GM21423 (cell line): ENCODE data around the gene AGPAT1.
A peak's percentile ranks its signal among the peaks of the same experiment; 100 is the strongest.
"Not testable (repeated sequence)": the region's sequence is repeated elsewhere in the genome, so short reads cannot be mapped to it uniquely, and the experiment has no call there.

ENCODE experiments used
- ATAC-seq: cut with Tn5 transposase; IDR thresholded peaks from one replicate; pipeline ENCODE4 v1.9.1; 2021; ENCODE audit warnings: mild to moderate bottlenecking, moderate library complexity; ENCODE audit not compliant: unreplicated experiment

AGPAT1 gene

DNA sequence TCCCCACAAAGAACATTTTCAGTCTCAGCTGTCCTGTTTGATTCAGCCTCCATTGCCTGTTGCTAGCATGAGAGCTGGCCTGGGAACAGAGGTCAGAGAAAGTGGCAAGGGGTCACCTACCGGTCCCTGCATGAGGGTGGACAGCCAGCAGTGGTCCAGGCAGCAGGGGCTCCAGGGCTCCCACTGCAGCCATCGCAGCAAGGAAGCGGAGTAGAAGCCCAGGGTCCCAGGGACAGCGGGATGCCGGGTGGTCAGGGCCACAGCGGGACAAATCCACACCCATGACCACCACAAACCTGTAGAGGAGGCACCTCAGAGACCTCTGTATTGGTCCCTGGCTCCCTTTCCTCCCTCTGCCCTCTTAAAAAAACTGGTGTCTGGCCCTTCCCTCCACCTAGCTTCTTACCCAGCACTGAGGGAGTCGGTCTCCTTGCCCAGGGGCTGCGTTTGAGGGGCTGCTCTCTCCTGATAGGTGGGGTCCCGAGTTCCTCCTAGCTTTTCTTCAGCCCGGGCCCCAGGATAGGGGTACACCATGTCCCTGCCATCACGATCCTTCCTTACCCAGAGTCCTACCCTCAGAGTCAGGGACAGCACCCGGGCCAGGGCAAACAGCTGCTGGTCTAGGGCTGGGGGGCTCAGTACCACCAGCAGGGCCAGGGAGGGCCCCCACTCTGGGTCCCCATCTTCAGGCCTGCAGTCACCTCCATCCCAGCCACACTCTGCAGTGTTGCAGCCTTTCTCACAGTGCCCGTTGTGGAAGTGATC, 25.0 kb upstream of the AGPAT1 start:
- no peak for ATAC-seq

DNA sequence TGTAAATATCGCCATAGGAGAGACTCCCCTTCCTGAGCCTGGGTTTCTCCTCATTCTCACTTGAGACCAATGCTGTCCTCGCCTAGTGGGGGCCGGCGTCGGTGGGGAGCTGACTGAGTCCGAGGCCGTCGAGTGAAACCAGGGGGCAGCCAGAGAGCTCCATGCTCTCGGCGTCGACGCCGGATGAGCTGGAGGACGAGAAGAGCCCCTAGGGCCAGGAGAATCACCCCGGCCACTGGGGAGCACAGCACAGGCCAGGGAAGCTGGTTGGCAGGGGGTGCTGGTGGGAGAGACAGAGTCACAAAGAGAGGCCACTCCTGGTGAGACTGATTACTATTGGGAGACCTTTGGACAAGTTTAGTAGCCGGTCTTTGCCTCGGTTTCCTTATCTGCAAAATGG, 23.0 kb upstream of the AGPAT1 start:
- no peak for ATAC-seq

DNA sequence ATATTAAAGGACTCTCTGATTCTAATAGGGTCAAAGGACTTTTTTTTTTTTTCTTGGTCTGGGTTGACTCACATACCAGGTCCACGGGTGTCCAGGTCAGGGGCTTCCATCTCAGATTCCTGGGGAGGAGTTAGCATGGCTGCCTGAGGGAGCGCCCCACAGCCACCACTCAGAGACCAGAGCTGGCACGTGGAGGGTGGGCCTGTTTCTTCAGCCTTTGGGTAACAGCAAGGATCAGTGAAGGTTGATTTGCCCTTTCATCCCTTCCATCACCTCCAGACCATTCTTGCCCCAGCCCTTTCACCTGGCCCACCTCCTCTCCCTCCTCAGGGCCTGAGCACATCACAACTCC, 22.4 kb upstream of the AGPAT1 start:
- ATAC-seq: no peak

DNA sequence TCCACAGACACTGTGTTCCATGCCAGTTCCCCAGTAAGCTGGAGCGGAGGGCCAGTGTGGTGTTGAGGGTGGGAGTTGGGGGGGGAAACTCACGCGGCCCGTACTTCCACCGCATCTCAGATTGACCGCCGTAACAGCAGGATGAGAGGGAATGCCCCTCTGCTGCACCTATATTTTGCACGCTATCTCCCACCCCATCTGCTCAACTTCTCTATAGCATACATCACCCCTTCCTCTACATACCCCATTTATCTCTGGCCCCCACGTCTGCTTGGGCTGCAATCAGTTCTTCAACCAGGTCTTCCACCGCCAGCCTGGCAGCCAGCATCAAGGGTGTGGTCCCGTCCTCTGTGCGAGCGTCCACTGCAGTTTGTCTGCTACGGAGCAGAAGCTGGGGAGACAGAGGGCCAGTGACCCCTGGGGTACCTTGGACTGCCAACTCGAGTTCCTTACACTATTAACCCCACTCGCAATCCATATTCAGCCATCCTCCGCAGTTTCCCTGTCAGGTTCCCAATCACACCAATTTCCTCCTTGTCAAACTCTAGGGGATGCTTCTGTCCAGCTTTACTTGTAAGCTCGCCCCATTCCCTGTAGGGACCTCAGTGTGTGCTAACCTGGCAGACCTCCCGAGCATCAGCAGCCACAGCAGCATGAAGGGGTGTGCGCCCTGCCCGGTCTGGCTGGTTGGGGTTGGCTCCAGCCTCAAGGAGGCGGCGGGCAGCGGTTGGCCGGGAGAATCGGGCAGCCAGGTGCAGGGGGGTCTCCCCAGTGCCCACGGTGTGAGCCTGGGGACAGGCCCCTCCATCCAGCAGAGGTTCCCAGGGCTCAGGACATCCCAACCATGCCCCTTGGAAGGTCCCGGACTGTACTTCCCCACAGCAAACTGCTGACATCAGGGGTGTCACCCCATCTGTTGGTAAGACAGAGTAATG, 21.1 kb upstream of the AGPAT1 start:
- ATAC-seq: no peak

DNA sequence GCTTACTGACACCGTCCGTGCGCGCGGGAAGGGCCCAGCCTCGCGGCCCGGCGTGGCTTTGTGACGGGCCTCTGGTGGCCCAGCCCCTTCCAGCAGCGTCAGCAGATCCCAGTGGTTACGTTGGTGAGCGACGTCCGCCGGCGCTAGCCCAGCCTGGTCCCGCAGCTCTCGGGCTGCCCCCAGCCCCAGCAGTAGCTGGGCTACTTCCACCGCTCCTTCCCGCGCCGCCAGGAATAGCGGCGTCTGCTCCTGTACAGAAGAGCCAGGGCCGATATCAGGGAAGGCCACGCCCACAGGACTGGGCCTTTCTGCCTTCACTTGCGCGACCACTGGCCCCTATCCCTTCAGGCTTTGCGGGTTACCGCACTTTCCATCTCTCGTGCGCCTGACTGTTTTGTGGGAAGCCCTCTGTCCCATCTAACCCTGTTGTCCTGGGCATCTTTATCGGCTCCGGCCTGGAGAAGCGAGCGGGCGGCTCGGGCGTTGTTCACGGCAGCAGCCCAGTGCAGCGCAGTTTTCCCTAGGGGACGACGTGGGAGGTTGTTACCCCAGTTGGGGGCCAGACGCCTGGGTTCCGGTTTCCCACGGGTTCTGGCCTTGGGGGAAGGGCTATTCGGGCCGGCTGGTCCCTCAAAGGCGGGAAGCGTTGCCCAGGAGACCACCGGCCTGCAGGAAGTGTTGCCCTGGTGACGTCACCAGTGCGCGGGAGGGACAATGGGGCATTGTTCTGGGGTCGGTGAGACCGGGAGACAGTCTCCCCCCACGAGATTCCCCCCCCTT, 20.2 kb upstream of the AGPAT1 start:
- ATAC-seq: peak; percentile 14

DNA sequence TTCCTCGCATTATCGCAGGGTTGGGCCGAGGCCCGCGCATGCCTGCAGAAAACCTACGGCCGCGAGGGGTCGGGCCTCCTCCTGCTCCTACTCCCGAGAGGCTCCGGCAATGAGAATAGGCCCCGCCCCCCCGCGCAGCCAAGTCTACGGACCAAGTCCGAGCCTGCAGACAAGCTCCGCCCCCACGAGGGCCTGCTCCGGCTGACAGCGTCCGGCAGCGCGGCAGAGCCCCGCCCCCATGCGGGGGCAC, 19.7 kb upstream of the AGPAT1 start:
- ATAC-seq: peak; percentile 71

DNA sequence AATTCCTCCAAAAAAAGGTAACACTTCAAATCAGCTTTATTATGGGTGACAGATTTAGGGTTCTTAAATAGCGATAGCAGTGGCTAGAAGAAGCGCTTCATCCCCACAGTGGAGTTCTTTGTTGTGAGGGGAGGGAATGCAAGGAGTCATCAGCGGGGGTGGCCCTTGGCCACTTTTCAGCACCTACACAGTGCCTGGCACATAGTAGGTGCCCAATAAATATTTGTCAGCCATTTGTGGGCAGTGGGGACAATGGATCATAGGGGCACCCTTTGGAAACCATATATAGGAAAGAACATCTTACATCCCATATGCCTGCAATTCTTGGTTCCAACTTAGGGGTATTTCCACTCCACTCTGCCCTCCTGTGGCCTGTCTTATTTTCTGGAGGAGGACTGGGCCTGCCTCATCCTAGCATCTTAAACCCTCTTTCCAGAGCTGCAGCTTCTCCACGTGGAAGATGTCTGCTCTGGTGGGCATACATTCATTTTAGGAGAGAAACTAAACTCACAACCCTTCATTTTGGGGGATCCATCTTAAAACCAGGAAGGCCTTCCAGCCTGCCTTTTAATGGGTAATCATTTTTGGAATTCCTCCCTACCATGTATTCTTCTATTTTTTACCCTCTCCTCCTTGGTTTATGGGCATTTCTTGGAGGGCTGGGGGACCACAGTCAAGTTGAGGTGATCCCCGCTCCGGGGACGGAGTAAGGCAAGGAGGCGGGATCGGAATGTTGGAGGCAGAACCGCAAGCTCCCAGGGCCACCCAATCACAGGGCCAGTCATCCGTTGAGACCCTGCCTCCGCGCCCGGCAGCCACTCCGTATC, 19.2 kb upstream of the AGPAT1 start:
- peak; percentile 71 for ATAC-seq

DNA sequence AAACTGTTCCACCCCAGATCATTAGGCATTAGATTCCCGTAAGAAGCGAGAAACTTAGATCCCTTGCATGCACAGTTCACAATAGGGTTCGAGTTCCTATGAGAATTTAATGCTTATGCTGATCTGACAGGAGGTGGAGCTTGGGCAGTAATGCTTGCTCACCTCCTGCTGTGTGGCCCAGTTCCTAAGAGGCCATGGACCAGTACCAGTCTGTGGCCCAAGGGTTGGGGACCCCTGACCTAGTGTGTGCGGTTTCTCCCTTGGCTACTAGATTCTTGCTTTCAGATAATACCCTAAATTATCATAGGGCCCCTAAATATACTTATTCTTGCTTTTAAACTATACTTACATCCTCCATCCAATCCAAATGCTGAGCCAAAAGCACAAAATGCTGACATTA, 18.5 kb upstream of the AGPAT1 start:
- no peak for ATAC-seq

DNA sequence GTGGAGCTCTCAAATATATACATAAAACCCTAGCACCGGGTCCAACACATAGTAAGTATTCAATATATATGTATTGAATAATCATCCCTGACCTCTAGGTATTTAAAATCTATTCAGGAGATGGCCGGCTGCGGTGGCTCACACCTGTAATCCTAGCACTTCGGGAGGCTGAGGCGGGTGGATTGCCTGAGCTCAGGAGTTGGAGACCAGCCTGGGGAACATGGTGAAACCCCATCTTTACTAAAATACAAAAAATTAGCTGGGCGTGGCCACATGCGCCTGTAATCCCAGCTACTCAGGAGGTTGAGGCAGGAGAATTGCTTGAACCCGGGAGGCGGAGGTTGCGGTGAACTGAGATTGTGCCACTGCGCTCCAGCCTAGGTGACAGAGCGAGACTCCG, 17.2 kb upstream of the AGPAT1 start:
- ATAC-seq: not testable (repeated sequence)

DNA sequence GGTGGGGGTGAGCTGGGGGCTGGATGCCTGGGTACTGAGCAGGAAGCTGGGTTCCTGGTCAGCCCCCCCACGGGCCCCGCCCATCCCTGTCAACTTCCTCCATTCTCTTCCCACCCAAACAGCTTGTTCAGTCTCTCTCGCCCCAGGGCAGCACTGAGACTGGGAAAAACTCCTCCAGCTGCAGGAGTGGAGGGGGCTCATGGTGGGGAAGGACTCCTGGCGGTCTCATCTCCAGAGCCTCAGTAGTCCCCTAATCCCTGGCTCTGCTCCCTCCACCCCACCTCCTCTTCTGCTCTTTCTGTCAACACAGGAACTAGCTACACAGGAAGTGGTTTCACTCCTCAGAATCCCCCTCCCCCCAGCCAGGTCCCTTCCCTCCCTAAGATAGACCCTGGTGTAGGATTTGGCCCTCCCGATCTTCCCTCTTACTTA, 16.7 kb upstream of the AGPAT1 start, which contains the start of gene GPSM3:
TSS of gene GPSM3 (minus strand) at position 36 of the 432 bp plus-strand sequence. CDS start 130 bp downstream, outside the sequence.
- no peak for ATAC-seq

DNA sequence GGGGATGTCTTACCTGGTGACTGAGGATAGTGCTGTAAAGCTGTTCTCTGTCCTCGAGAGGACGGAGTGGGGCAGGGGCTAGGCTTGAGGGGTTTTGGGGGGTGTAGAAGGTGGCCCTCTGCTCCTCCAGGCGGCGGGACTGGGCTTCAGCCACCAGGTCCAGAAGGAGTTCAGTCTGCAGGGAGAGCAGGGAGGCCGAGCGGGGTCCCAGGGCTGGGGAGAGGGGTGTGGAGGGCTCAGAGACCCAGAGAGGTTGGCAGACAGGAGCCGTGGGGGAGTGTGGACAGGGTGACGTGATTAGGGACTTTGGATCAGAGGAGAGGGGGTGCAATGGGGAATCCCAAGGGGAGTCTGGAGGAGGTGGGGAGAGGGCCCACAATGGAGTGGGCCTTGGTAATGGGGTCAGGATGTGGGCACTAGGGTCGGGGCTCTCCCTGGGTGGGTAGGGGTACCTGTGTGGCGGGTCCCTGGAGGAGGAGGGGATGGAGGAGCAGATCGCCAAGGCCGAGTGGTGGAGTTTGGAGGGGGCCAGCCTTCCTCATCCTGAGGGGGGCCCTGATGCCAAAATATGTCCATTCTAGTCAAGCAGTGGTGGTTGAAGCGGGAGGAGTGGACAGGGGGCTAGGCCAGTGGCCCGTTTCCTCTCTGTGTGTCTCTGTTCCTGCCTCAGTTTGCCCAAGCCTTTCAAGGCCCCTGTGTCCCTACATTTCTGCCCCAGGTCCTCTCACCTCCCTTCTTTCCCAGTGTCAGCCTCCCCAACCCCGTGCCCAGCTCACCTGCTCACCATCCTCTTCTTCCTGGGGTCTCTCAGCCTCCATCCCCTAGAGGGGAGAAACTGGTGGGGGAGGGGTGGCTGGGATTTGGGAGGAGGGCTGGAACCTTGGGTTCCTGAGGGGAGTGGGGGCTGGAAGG, 16.1 kb upstream of the AGPAT1 start:
- no peak for ATAC-seq

DNA sequence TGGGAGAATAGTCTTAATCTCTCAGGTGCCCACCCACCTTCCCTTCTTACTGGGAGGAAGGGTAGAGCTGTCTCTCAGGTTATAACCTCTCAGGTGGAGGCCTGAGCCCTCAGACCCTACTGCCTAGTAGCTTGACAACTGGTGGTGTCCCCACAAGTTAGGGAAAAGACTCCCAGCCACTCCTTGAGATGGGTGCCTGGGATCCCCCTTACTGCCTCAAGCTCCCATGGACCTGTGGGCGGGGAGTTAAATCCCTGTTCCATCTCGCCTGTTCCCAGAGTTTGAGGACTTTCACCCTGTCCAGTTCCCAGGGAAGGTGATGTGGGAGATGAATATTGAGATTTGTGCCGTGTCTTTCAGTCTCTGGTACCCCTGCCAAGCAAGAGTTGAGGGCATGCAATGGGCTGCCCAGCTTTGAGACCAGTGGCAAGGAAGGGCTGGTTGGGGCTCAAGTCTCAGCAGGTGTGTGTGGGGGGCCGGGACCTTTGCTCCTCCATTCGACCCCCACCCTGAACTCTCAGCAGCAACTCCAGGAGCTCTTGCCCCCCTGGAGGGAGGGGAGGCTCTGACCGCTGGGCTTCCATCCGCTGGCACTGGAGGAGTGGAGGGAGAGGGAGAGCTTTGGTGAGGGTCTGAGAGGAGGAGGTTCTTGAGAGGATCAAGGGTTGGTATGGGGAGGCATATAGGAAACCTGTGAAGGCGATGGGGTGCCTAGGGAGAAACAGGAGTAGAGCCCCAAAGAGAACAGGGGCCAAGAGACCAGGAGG, 15.2 kb upstream of the AGPAT1 start:
- no peak for ATAC-seq

DNA sequence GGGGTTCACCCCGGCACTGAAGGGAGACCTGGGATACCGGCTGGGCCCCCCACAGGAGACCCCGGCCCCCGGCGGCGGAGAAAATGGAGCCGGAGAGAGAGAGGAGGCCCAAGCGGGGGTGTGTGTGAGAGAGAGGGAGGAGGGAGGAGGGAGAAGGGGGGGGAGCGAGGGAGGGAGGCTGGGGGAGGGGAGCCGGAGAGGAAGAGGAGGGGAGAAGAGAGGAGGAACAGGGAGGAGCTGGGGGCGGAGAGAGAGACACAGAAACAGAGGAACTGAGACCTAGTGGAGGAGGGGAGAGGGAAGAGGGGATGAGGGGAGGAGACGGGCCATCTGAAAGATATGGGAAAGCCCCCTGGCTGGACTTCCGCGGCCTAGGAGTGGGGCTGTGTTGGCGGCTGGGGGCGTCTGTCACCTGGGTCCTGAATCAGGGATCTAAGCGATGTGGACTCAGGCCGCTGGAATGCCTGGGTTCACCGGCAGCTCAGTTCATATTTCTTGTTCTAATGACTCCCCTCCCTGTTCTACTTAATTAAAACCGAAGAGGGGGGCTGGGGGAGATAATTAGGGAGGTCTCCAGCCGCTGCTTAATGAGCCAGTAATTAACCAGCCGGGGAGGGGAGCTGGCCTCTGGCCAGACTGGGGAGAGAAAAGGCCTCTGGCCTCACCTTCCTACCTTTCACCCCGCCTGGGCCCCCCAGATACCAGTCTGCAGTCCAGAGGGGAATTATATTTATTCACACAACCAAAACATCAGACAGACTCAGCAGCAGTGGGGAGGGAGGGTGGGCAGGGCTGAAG, 14.4 kb upstream of the AGPAT1 start, which contains the start of gene PBX2:
TSS of gene PBX2 (minus strand) at position 149 of the 798 bp plus-strand sequence. CDS start 287 bp downstream, outside the sequence.
- ATAC-seq: peak; percentile 61

DNA sequence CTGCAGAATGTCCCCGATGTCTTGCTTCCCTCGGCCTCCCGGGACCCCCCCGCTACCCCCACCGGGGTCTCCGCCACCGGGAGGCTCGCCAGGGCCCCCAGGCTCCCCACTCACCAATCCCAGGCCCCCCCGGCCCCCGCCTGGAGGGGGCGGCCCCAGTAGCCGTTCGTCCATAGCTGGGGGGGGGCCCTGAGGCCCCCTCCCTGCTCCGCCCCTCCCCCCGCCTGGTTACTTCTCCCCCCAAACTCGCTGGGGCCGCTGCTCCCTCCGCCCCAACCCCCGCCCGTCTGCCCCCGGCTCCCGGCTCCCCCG, 13.8 kb upstream of the AGPAT1 start:
- no peak for ATAC-seq

DNA sequence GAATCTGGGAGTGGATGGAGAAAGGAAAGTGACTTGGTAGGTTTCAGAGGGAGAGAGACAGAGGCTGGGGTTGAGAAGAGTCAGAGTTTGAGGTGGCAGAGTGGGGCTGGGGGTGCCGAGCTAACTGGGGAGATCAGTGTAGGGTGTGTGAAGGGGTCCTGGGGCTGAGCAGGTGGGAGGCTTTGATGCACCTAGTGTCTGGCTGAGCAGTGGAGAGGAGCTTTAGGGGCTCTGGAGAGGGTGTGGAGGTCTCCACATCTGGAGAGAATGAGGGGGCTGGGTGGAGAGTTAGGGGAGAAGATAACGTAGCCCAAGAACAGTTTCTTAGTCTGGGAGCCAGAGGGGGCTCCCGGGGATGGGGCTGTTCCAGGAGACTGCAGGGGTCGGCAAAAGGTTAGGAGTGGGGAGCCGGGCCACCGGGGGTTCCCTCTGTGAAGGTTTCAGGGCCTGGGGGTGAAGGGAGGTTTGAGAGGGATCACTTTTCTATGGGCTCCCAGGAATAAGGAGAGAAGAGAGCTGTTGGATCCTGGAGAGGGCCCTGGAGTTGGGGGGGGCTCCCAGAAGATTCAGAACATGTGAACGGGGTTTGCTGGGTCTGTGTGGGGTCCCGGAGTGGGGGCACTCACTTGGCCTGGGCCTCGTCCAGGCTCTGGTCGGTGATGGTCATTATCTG, 13.3 kb upstream of the AGPAT1 start:
- ATAC-seq: no peak

DNA sequence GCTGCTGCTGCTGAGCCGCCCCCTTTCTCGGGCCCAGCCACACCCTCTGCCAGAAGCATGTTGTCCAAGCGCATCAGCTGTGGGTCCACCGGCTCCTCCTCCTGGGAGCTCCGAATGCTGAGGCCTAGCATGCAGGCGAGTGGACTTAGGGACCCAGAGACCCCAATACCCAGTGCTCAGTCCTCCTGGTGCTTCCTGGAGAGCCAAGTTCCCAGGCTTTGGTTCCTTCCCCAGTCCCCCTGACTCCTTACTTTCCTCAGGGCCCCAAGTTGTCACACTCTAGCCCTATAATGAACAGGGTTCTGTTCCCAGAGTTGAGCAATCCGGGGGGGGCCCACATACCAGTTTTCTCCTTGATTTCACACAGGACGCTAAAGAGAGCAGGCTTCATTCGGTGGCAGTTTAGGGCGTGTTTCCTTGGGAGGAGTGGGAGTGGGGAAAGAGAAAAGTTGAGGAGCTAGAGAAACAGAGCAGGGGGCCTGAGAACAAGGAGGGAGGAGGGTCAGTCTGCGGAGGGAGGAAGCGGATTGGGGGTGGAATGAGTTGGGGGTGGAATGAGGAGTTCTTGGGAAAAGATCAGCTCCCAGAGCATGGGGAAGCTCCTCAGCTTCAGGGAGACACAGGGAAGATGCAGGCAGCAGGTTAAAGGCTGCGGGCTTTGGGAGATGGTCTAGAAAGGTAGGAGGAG, 12.6 kb upstream of the AGPAT1 start:
- ATAC-seq: no peak
